SK-N-SH treated with all-trans-retinoic acid at 6 μM for 48 hours (cell line): ENCODE data around the gene ABHD6.

Source experiments
- ATAC-seq: fragments of 200-7000 bp; cut with Tn5 transposase; 3 replicates; pipeline ENCODE4 v1.9.1; 2020; ENCODE audit warnings: mild to moderate bottlenecking, moderate library complexity
- ARNTL ChIP-seq: fragments of 450-650 bp; formaldehyde crosslinking; IDR thresholded peaks from 2 replicates; pipeline ENCODE4 v1.5.0; 2020; ENCODE audit warnings: low read depth, mild to moderate bottlenecking, moderate library complexity, borderline replicate concordance
- BACH2 ChIP-seq: fragments of 250-450 bp; sonication (Bioruptor Pico); IDR thresholded peaks from 2 replicates; pipeline ENCODE4 v1.9.0; 2021; ENCODE audit warnings: mild to moderate bottlenecking, borderline replicate concordance
- CREB5 ChIP-seq: fragments of 250-450 bp; sonication (Bioruptor Pico); IDR thresholded peaks from 2 replicates; pipeline ENCODE4 v1.5.1; 2020; ENCODE audit warnings: low read depth, mild to moderate bottlenecking, moderate library complexity
- CSRNP3 ChIP-seq: fragments of 250-450 bp; sonication (Bioruptor Pico); IDR thresholded peaks from 2 replicates; pipeline ENCODE4 v1.5.1; 2021; ENCODE audit warnings: mild to moderate bottlenecking, moderate library complexity
- ESRRG ChIP-seq: fragments of 250-450 bp; sonication (Bioruptor Pico); IDR thresholded peaks from 2 replicates; pipeline ENCODE4 v1.6.1; 2021; ENCODE audit warnings: mild to moderate bottlenecking
- GLIS3 ChIP-seq: fragments of 250-450 bp; sonication (Bioruptor Pico); IDR thresholded peaks from 2 replicates; pipeline ENCODE4 v1.5.0; 2020; ENCODE audit warnings: mild to moderate bottlenecking, moderate library complexity
- OSR1 ChIP-seq: fragments of 250-450 bp; sonication (Bioruptor Pico); IDR thresholded peaks from 2 replicates; pipeline ENCODE4 v1.8.0; 2022; ENCODE audit warnings: moderate library complexity, mild to moderate bottlenecking, inconsistent platforms
- PATZ1 ChIP-seq: fragments of 250-450 bp; sonication (Bioruptor Pico); IDR thresholded peaks from 2 replicates; pipeline ENCODE4 v1.8.0; 2020; ENCODE audit warnings: mild to moderate bottlenecking, moderate library complexity, borderline replicate concordance
- POU6F1 ChIP-seq: fragments of 250-450 bp; sonication (Bioruptor Pico); IDR thresholded peaks from 2 replicates; pipeline ENCODE4 v1.8.0; 2021; ENCODE audit warnings: low read depth, mild to moderate bottlenecking, moderate library complexity, borderline replicate concordance
- PPARA ChIP-seq: fragments of 250-450 bp; sonication (Bioruptor Pico); IDR thresholded peaks from 2 replicates; pipeline ENCODE4 v1.5.0; 2020; ENCODE audit warnings: mild to moderate bottlenecking, borderline replicate concordance
- RARB ChIP-seq: fragments of 250-450 bp; sonication (Bioruptor Pico); IDR thresholded peaks from 2 replicates; pipeline ENCODE4 v1.8.0; 2021; ENCODE audit warnings: mild to moderate bottlenecking, moderate library complexity
- SNAI2 ChIP-seq: fragments of 250-450 bp; sonication (Bioruptor Pico); IDR thresholded peaks from 2 replicates; pipeline ENCODE4 v1.5.0; 2020; ENCODE audit warnings: mild to moderate bottlenecking, moderate library complexity
- TCF4 ChIP-seq: fragments of 250-450 bp; sonication (Bioruptor Pico); IDR thresholded peaks from 2 replicates; pipeline ENCODE4 v1.8.0; 2021; ENCODE audit warnings: mild to moderate bottlenecking, moderate library complexity, borderline replicate concordance
- TOX ChIP-seq: fragments of 250-450 bp; sonication (Bioruptor Pico); IDR thresholded peaks from 2 replicates; pipeline ENCODE4 v1.8.0; 2021; ENCODE audit warnings: mild to moderate bottlenecking, moderate library complexity, borderline replicate concordance
- ZC3H10 ChIP-seq: fragments of 250-450 bp; sonication (Bioruptor Pico); IDR thresholded peaks from 2 replicates; pipeline ENCODE4 v1.5.1; 2021; ENCODE audit warnings: mild to moderate bottlenecking, moderate library complexity
- ZFP3 ChIP-seq: fragments of 250-450 bp; sonication (Bioruptor Pico); IDR thresholded peaks from 2 replicates; pipeline ENCODE4 v1.5.0; 2020; ENCODE audit warnings: mild to moderate bottlenecking, moderate library complexity
- ZFP30 ChIP-seq: fragments of 450-650 bp; formaldehyde crosslinking; IDR thresholded peaks from 2 replicates; pipeline ENCODE4 v1.5.0; 2022; ENCODE audit warnings: mild to moderate bottlenecking, moderate library complexity
- ZNF565 ChIP-seq: fragments of 450-650 bp; formaldehyde crosslinking; conservative IDR thresholded peaks from 2 replicates; pipeline ENCODE4 v1.5.0; 2020; ENCODE audit warnings: low read depth, mild to moderate bottlenecking, moderate library complexity
- ZNF70 ChIP-seq: fragments of 450-650 bp; formaldehyde crosslinking; IDR thresholded peaks from 2 replicates; pipeline ENCODE4 v1.5.0; 2020; ENCODE audit warnings: mild to moderate bottlenecking, moderate library complexity
- ZNF8 ChIP-seq: fragments of 450-650 bp; formaldehyde crosslinking; IDR thresholded peaks from 2 replicates; pipeline ENCODE4 v1.5.0; 2020; ENCODE audit warnings: mild to moderate bottlenecking, moderate library complexity

Gene ABHD6

GRCh38 chr3:58237238-58237940 is at the start of gene ABHD6:
ABHD6 (plus strand) TSS chr3:58237792; CDS start chr3:58256587, 18,795 bp downstream.
- TF ChIP-seq ZFP30 (CRISPR knock-in tag) (no peak), PATZ1 (CRISPR knock-in tag) (no peak), ZFP3 (CRISPR knock-in tag) (peak; percentile 91), CSRNP3 (no peak), ZNF565 (CRISPR knock-in tag) (no peak)

GRCh38 chr3:58188173-58188564 is 49.4 kb upstream of the ABHD6 start:
- no peak; the same call in 2 of the 3 replicates for ATAC-seq
- TF ChIP-seq SNAI2 = no peak
- TF ChIP-seq ZNF70 (CRISPR knock-in tag) = no peak
- TF ChIP-seq TCF4 (CRISPR knock-in tag) = no peak
- TF ChIP-seq ZNF565 (CRISPR knock-in tag) = no peak
- TF ChIP-seq RARB (CRISPR knock-in tag) = no peak
- no peak for TF ChIP-seq ZC3H10 (CRISPR knock-in tag)
- no peak for TF ChIP-seq PPARA (CRISPR knock-in tag)
- no peak for TF ChIP-seq ZNF8
- no peak for TF ChIP-seq ESRRG (CRISPR knock-in tag)
- no peak for TF ChIP-seq POU6F1 (CRISPR knock-in tag)
- TF ChIP-seq BACH2 (CRISPR knock-in tag) = no peak
- TF ChIP-seq CREB5 (CRISPR knock-in tag) = no peak
- TF ChIP-seq TOX (CRISPR knock-in tag) = no peak

More at GRCh38 chr3:58237238-58237940, at the start of gene ABHD6:
- peak; percentile 90 for ATAC-seq

GRCh38 chr3:58188921-58189451 is 48.6 kb upstream of the ABHD6 start:
- no peak for ATAC-seq
- TF ChIP-seq ZFP30 (CRISPR knock-in tag) (no peak), ARNTL (CRISPR knock-in tag) (no peak), CSRNP3 (no peak), POU6F1 (CRISPR knock-in tag) (no peak), SNAI2 (no peak), OSR1 (CRISPR knock-in tag) (no peak), BACH2 (CRISPR knock-in tag) (no peak), ZNF565 (CRISPR knock-in tag) (no peak), GLIS3 (CRISPR knock-in tag) (no peak)
